T-helper 1 cell treated with Interleukin-12 subunit alpha and Interleukin-12 subunit beta and Interleukin-4 antibody, amounts not matched to agents 30 μg/mL and 1 μg/mL, for 36 hours (primary cell): ENCODE results near the gene QSER1.
"Not testable (repeated sequence)": the region's sequence is repeated elsewhere in the genome, so short reads cannot be mapped to it uniquely, and the experiment has no call there.

Experiments used
- H3K27ac Mint-ChIP-seq: one replicate; pipeline ENCODE4 v1.8.0; 2021; ENCODE audit warnings: mild to moderate bottlenecking, mixed read lengths
- H3K27me3 Mint-ChIP-seq: one replicate; pipeline ENCODE4 v1.8.0; 2021; ENCODE audit warnings: low read depth, mixed read lengths
- H3K36me3 Mint-ChIP-seq: one replicate; pipeline ENCODE4 v1.8.0; 2021; ENCODE audit warnings: low read depth, mixed read lengths
- H3K4me1 Mint-ChIP-seq: one replicate; pipeline ENCODE4 v1.8.0; 2021; ENCODE audit warnings: low read depth, mixed read lengths
- H3K4me3 Mint-ChIP-seq: one replicate; pipeline ENCODE4 v1.8.0; 2021; ENCODE audit warnings: mild to moderate bottlenecking, moderate library complexity, mixed read lengths
- H3K9me3 Mint-ChIP-seq: one replicate; pipeline ENCODE4 v1.8.0; 2021; ENCODE audit warnings: mixed read lengths

Gene QSER1

GRCh38 chr11:32892355-32893092 lies at the start of gene QSER1:
Gene QSER1, plus strand, starts transcription at chr11:32892811. Its CDS starts 315 bp downstream, at chr11:32893126.
- H3K4me3 Mint-ChIP-seq = peak within 1 kb of the TSS; percentile 94
- H3K36me3 Mint-ChIP-seq = peaks cover 3% of the 10 kb centered on the region
- H3K27ac Mint-ChIP-seq = peak within 1 kb of the TSS; percentile 91
- peaks cover 25% of the 10 kb centered on the region for H3K4me1 Mint-ChIP-seq
- no peaks in the 10 kb centered on the region for H3K9me3 Mint-ChIP-seq
- peaks cover 20% of the 10 kb centered on the region for H3K27me3 Mint-ChIP-seq

GRCh38 chr11:32843544-32843943 lies 49.1 kb upstream of the QSER1 start:
- Mint-ChIP-seq H3K27me3 (peaks cover 4% of the 10 kb centered on the region), H3K4me1 (no peaks in the 10 kb centered on the region)

GRCh38 chr11:32847511-32847910 lies 45.1 kb upstream of the QSER1 start:
- H3K27me3 Mint-ChIP-seq = no peaks in the 10 kb centered on the region
- H3K4me1 Mint-ChIP-seq = peaks cover 4% of the 10 kb centered on the region
- H3K9me3 Mint-ChIP-seq = no peaks in the 10 kb centered on the region
- no peak overlapping the region for H3K4me3 Mint-ChIP-seq
- H3K27ac Mint-ChIP-seq = no peak overlapping the region
- no peaks in the 10 kb centered on the region for H3K36me3 Mint-ChIP-seq

More at GRCh38 chr11:32843544-32843943, 49.1 kb upstream of the QSER1 start:
- H3K4me3 Mint-ChIP-seq = no peak overlapping the region
- H3K9me3 Mint-ChIP-seq = no peaks in the 10 kb centered on the region
- no peak overlapping the region for H3K27ac Mint-ChIP-seq
- no peaks in the 10 kb centered on the region for H3K36me3 Mint-ChIP-seq

- Mint-ChIP-seq H3K36me3 (no peaks in the 10 kb centered on the region), H3K27me3 (no peaks in the 10 kb centered on the region), H3K4me1 (peaks cover 4% of the 10 kb centered on the region), H3K4me3 (no peak overlapping the region), H3K27ac (no peak overlapping the region), H3K9me3 (no peaks in the 10 kb centered on the region)
These were observed 42.9 kb upstream of the QSER1 start for GRCh38 chr11:32849761-32850160.

GRCh38 chr11:32851251-32851650 lies 41.4 kb upstream of the QSER1 start:
- Mint-ChIP-seq H3K36me3 (no peaks in the 10 kb centered on the region), H3K27me3 (peaks cover 8% of the 10 kb centered on the region), H3K4me1 (peaks cover 4% of the 10 kb centered on the region), H3K9me3 (no peaks in the 10 kb centered on the region), H3K27ac (no peak overlapping the region), H3K4me3 (no peak overlapping the region)

- no peaks in the 10 kb centered on the region for H3K36me3 Mint-ChIP-seq
- no peaks in the 10 kb centered on the region for H3K9me3 Mint-ChIP-seq
- peaks cover 4% of the 10 kb centered on the region for H3K4me1 Mint-ChIP-seq
- no peak overlapping the region for H3K27ac Mint-ChIP-seq
- H3K4me3 Mint-ChIP-seq = no peak overlapping the region
- peaks cover 11% of the 10 kb centered on the region for H3K27me3 Mint-ChIP-seq
These were observed 40.4 kb upstream of the QSER1 start for GRCh38 chr11:32852207-32852606.

GRCh38 chr11:32855601-32856000 lies 37.0 kb upstream of the QSER1 start:
- Mint-ChIP-seq H3K36me3 (no peaks in the 10 kb centered on the region), H3K4me1 (peaks cover 4% of the 10 kb centered on the region), H3K9me3 (no peaks in the 10 kb centered on the region), H3K4me3 (no peak overlapping the region), H3K27me3 (peaks cover 11% of the 10 kb centered on the region), H3K27ac (no peak overlapping the region)

DNA sequence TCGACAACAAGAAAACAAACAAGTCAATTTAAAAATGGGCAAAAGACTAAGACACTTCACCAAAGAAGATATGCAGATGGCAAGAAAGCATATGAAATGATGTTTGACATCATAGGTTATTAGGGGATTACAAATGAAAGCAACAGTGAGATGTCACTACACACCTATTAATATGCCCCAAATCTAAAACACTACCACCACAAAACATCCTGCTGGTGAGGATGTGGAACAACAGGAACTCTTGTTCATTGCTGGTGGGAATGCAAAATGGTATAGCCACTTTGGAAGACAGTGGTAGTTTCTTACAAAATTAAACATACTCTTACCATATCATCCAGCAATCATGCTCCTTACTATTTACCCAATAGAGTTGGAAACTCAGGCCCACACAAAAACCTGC lies 33.9 kb upstream of the QSER1 start:
- Mint-ChIP-seq H3K27me3 (peaks cover 19% of the 10 kb centered on the region), H3K4me3 (no peak overlapping the region), H3K27ac (no peak overlapping the region), H3K9me3 (no peaks in the 10 kb centered on the region), H3K36me3 (no peaks in the 10 kb centered on the region), H3K4me1 (no peaks in the 10 kb centered on the region)

DNA sequence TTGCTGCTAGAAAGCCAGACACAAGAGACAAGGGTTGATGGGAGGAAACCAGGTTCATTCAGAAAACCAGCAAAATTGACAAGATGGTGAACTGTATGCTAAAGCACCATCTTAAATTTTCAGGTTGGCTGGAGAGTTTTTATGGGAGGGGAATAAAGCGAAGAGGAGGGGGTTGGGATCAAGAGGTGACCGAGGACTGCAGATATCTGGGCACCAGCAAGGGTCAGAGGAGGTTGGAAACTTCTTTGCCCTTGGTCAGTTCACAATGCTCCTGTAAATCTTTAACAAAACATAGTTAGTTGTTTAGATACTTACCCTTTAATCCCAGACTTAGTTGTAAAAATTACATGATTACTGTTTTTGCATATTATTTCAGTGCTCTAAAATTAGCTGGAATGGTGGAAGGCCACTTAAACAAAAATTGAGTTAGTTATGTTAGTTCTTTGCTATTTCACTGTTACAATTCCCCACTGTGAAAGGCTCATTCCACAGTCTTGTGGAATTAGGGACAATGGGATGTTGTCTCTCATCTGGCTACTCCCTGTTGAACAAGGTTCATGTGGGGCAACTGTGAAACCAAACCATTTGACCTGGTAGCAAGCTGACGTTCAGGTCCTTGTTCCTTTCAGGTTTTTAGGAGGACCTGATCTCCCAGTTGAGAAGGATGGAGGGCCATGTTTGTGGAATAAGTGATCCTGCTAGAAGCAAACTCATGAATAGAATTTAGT lies 30.6 kb upstream of the QSER1 start:
- Mint-ChIP-seq H3K27ac (no peak overlapping the region), H3K36me3 (no peaks in the 10 kb centered on the region), H3K4me3 (no peak overlapping the region), H3K27me3 (peaks cover 15% of the 10 kb centered on the region), H3K4me1 (no peaks in the 10 kb centered on the region), H3K9me3 (no peaks in the 10 kb centered on the region)

DNA sequence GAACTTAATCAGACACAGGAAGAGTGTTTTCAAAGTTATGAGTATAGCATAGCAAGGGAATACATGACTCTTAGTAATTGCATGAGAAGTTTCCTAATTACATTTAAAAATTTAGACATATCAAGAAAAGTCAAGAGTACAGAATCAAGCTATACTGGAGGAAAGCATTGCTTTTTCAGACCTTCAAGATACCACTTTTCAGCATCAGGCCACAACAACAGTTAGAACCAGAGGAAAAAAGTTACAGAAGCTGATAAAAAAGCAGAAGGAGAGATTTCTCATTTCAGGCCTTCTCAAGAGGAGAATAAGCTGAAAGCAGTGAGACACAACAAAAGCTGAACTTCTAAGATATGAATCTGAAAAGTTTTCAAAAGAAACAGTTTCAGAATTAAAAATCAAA lies 28.1 kb upstream of the QSER1 start:
- H3K27ac Mint-ChIP-seq = no peak overlapping the region
- H3K9me3 Mint-ChIP-seq = no peaks in the 10 kb centered on the region
- H3K36me3 Mint-ChIP-seq = no peaks in the 10 kb centered on the region
- no peak overlapping the region for H3K4me3 Mint-ChIP-seq
- peaks cover 18% of the 10 kb centered on the region for H3K27me3 Mint-ChIP-seq
- no peaks in the 10 kb centered on the region for H3K4me1 Mint-ChIP-seq

DNA sequence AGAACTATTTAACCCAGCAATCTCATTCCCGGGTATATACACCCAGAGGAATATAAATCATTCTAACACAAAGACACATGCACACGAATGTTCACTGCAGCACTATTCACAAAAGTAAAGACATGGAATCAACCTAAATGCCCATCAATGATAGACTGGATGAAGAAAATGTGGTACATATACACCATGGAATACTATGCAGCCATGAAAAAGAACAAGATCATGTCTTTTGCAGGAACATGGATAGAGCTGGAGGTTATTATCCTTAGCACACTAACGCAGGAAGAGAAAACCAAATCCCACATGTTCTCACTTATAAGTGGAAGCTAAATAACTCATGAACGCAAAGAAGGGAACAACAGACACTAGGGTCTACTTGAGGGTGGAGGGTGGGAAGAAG lies 23.9 kb upstream of the QSER1 start:
- H3K36me3 Mint-ChIP-seq, H3K9me3 Mint-ChIP-seq, H3K4me3 Mint-ChIP-seq, H3K27ac Mint-ChIP-seq, H3K4me1 Mint-ChIP-seq: not testable (repeated sequence)
- peaks cover 15% of the 10 kb centered on the region for H3K27me3 Mint-ChIP-seq

- H3K27ac Mint-ChIP-seq = no peak overlapping the region
- peaks cover 22% of the 10 kb centered on the region for H3K27me3 Mint-ChIP-seq
- no peaks in the 10 kb centered on the region for H3K4me1 Mint-ChIP-seq
- no peak overlapping the region for H3K4me3 Mint-ChIP-seq
- H3K36me3 Mint-ChIP-seq = no peaks in the 10 kb centered on the region
- no peaks in the 10 kb centered on the region for H3K9me3 Mint-ChIP-seq
These were observed 21.9 kb upstream of the QSER1 start for GRCh38 chr11:32870676-32871075.

- no peak overlapping the region for H3K4me3 Mint-ChIP-seq
- peaks cover 22% of the 10 kb centered on the region for H3K27me3 Mint-ChIP-seq
- no peaks in the 10 kb centered on the region for H3K36me3 Mint-ChIP-seq
- H3K27ac Mint-ChIP-seq = no peak overlapping the region
- no peaks in the 10 kb centered on the region for H3K4me1 Mint-ChIP-seq
- no peaks in the 10 kb centered on the region for H3K9me3 Mint-ChIP-seq
These were observed 18.5 kb upstream of the QSER1 start for GRCh38 chr11:32874132-32874531.

GRCh38 chr11:32881286-32881685 lies 11.3 kb upstream of the QSER1 start:
- H3K4me1 Mint-ChIP-seq = no peaks in the 10 kb centered on the region
- no peak overlapping the region for H3K27ac Mint-ChIP-seq
- H3K36me3 Mint-ChIP-seq = no peaks in the 10 kb centered on the region
- H3K27me3 Mint-ChIP-seq = peaks cover 18% of the 10 kb centered on the region
- H3K4me3 Mint-ChIP-seq = no peak overlapping the region
- no peaks in the 10 kb centered on the region for H3K9me3 Mint-ChIP-seq

DNA sequence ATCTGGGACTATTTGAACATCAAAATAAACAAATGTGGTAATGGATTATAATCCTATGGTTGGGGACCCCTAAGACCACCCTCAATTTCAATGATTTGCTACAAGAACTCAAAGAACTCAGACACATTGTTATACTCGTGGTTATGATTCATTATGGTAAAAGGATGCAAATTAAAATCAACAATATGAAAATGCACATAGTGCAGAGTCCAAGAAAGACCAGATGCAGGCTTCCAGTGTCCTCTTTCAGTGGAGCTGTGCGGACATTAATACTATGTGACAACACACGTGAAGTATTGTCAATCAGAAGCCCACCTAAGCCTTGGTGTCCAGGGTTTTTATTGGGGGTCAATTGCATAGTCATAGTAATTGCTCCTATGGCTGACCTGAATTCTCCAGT lies 9.2 kb upstream of the QSER1 start:
- Mint-ChIP-seq H3K4me3 (no peak overlapping the region), H3K27me3 (peaks cover 17% of the 10 kb centered on the region), H3K9me3 (no peaks in the 10 kb centered on the region), H3K27ac (no peak overlapping the region), H3K36me3 (no peaks in the 10 kb centered on the region), H3K4me1 (no peaks in the 10 kb centered on the region)
